ENCODE measurements around the gene USP3. TPM values are rescaled to one million over a fixed set of nuclear protein-coding genes. Genes with fewer than 3 reads are reported as not detected.
A peak's percentile ranks its signal among the peaks of the same experiment; 100 is the strongest.

The USP3 gene
- total and polyA plus RNA-seq, 2 experiments from 2014 or later = 20.2 to 26.0 TPM

DNA sequence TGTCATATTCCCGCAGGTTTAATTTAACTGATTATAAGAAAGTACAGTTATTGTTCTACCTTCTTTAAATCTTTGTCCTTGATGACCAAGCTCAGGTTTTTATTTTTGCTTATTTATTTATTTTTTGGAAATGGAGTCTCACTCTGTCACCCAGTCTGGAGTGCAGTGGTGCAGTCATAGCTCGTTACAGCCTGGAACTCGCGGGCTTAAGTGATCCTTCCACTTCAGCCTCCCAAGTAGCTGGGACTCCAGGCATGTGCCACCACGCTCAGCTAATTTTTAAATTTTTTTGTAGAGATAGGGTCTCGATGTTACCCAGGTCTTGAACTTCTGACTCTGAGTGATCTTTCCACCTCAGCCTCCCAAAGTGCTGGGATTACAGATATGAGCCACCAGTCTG is 8.9 kb downstream of the USP3 start:
- no peaks in the 10 kb centered on the region for H3K36me3 ChIP-seq
- H3K27me3 ChIP-seq = no peaks in the 10 kb centered on the region
- peaks cover 39% of the 10 kb centered on the region for H3K4me1 ChIP-seq (ENCODE audit: low read depth)
- TF ChIP-seq, protein P1, sequence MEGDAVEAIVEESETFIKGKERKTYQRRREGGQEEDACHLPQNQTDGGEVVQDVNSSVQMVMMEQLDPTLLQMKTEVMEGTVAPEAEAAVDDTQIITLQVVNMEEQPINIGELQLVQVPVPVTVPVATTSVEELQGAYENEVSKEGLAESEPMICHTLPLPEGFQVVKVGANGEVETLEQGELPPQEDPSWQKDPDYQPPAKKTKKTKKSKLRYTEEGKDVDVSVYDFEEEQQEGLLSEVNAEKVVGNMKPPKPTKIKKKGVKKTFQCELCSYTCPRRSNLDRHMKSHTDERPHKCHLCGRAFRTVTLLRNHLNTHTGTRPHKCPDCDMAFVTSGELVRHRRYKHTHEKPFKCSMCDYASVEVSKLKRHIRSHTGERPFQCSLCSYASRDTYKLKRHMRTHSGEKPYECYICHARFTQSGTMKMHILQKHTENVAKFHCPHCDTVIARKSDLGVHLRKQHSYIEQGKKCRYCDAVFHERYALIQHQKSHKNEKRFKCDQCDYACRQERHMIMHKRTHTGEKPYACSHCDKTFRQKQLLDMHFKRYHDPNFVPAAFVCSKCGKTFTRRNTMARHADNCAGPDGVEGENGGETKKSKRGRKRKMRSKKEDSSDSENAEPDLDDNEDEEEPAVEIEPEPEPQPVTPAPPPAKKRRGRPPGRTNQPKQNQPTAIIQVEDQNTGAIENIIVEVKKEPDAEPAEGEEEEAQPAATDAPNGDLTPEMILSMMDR (IDR thresholded peaks at IDR 0.05; ENCODE audit: low read depth, low read length) = no peak
- H3K27ac ChIP-seq = no peak overlapping the region
- H3K4me3 ChIP-seq = no peak overlapping the region
- no peak for DNase-seq (ENCODE audit: low read depth in 1 of 2, low spot score in 1 of 2)
- H3K9me3 ChIP-seq (ENCODE audit: low read depth) = no peaks in the 10 kb centered on the region

DNA sequence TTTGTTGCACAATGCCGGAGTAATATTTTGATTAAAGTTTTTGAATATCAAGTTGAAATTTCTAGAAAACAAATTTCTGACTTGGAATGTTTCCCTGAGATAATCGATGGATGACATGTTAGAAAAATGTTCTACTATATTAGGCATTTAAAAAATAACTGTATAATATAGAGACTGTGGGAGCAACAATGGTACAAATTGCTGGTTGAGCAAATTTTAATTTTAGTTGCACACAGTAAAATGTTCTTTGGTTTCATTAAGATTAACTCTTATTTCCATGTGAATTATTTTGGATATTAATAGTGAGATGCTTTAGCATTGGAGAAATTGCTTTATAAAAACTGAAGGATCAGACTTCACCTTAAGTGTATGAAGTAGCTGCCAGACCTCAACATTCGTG is 9.3 kb downstream of the USP3 start:
- TF ChIP-seq, protein P1 (IDR thresholded peaks at IDR 0.05; ENCODE audit: low read depth, low read length) = no peak
- no peaks in the 10 kb centered on the region for H3K9me3 ChIP-seq (ENCODE audit: low read depth)
- no peak for DNase-seq (ENCODE audit: low read depth in 1 of 2, low spot score in 1 of 2)
- no peaks in the 10 kb centered on the region for H3K36me3 ChIP-seq
- no peak overlapping the region for H3K4me3 ChIP-seq
- H3K27ac ChIP-seq = no peak overlapping the region
- H3K27me3 ChIP-seq = no peaks in the 10 kb centered on the region
- peaks cover 39% of the 10 kb centered on the region for H3K4me1 ChIP-seq (ENCODE audit: low read depth)

DNA sequence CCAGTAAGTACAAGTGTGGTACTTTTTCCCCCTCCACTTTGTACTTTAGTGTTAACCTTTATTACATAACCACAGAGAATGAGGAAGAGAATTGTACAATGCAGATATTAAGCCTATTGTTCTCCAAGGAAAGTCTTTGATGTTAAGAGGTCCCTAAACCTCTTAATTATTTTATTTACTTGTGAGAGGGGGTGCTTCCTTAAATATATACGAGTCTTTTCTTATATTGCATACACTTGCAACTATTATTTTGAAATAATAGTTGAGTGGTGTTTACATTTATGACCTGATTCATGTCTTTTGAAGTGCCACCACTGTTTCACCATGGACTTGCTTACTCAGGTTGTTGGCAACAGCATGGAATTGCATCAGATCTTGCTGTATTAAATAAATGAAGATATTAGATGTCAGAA is 10.1 kb downstream of the USP3 start:
- Histone ChIP-seq H3K9me3 (ENCODE audit: low read depth) (no peaks in the 10 kb centered on the region), H3K4me3 (no peak overlapping the region), H3K36me3 (no peaks in the 10 kb centered on the region), H3K4me1 (ENCODE audit: low read depth) (peaks cover 38% of the 10 kb centered on the region), H3K27ac (no peak overlapping the region), H3K27me3 (no peaks in the 10 kb centered on the region)
- peak in 1 of 2 donors; percentile 83 for DNase-seq (ENCODE audit: low read depth in 1 of 2, low spot score in 1 of 2)
- TF ChIP-seq, protein P1 (IDR thresholded peaks at IDR 0.05; ENCODE audit: low read depth, low read length) = no peak

DNA sequence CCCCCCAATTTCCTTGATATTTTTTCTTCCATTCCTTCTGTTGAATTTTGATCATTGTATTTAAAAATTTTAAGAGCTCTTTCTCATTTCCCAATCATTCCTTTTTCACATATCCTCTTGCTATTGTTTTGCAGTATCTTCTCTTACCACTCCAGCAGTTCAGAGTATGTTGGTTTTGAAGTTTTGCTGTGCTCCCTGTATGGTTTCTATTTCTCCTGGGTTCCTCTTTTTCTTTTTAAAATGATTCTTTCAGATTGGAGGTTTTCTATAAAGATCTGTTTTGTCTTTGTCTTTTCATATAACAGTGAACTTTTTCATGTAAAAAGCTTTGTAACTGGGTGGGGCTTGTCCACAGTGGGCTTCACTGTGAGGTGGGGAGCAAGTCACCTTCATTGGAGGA is 12.8 kb downstream of the USP3 start:
- H3K36me3 ChIP-seq = no peaks in the 10 kb centered on the region
- H3K9me3 ChIP-seq (ENCODE audit: low read depth) = no peaks in the 10 kb centered on the region
- H3K4me3 ChIP-seq = no peak overlapping the region
- H3K27ac ChIP-seq = no peak overlapping the region
- TF ChIP-seq, protein P1 (IDR thresholded peaks at IDR 0.05; ENCODE audit: low read depth, low read length) = no peak
- peaks cover 24% of the 10 kb centered on the region for H3K4me1 ChIP-seq (ENCODE audit: low read depth)
- no peak for DNase-seq (ENCODE audit: low read depth in 1 of 2, low spot score in 1 of 2)
- no peaks in the 10 kb centered on the region for H3K27me3 ChIP-seq

DNA sequence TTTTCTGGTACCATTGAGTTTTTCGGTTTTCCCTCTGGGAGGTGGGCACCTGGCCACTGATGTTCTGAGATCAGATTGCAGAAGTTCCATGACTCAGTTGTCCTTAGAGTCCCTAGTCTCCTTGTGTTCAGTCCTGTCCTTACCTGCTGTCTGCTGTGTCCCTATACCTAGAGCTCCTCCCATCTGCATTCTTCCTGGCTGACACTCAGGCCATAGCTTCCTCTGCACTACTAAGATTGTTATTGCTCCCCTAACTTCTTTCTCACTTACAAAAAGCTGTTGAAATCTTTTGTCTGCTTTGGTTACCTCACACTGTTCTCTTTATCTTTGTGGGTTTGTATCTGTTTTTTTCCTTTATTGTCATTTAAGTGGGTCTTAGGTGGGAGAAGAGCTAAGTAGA is 13.2 kb downstream of the USP3 start:
- Histone ChIP-seq H3K4me1 (ENCODE audit: low read depth) (peaks cover 24% of the 10 kb centered on the region), H3K27me3 (no peaks in the 10 kb centered on the region), H3K36me3 (no peaks in the 10 kb centered on the region), H3K4me3 (no peak overlapping the region), H3K9me3 (ENCODE audit: low read depth) (no peaks in the 10 kb centered on the region), H3K27ac (no peak overlapping the region)
- TF ChIP-seq, protein P1 (IDR thresholded peaks at IDR 0.05; ENCODE audit: low read depth, low read length) = no peak
- no peak for DNase-seq (ENCODE audit: low read depth in 1 of 2, low spot score in 1 of 2)

DNA sequence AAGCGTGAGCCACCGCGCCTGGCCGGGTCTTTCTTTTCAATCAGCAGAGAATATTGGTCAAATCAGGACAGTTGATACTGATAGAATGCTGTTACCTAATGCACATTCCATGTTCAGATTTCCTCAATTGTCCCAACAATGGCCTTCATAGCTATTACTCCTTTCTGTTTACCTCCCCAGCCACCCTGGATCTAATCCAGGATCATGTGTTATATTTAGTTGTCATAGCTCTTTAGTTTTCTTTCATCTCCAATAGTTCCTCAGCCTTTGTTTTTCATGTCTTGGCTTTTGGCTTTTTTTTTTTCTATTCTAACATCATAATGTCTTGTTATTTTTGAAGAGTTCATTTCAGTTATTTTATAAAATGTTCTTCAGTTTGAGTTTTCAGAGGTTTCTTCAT is 14.6 kb downstream of the USP3 start:
- Histone ChIP-seq H3K4me1 (ENCODE audit: low read depth) (peaks cover 24% of the 10 kb centered on the region), H3K4me3 (no peak overlapping the region), H3K27ac (no peak overlapping the region), H3K36me3 (no peaks in the 10 kb centered on the region), H3K9me3 (ENCODE audit: low read depth) (no peaks in the 10 kb centered on the region), H3K27me3 (no peaks in the 10 kb centered on the region)
- TF ChIP-seq, protein P1 (IDR thresholded peaks at IDR 0.05; ENCODE audit: low read depth, low read length) = no peak
- no peak for DNase-seq (ENCODE audit: low read depth in 1 of 2, low spot score in 1 of 2)

Data from cardiac muscle cell (in vitro differentiated cells and primary cell).